RWPE1 (cell line): ENCODE data around the gene ANO7.

Experiments used
- CTCF ChIA-PET: fragments of 350-600 bp; sonication (Branson Sonifier 250); formaldehyde crosslinking; extraction: SDS; loops from one replicate; lab custom pipeline; 2021; lab: Yijun Ruan, JAX
- POLR2A ChIA-PET: fragments of 400-600 bp; formaldehyde crosslinking; extraction: SDS; loops from one replicate; lab custom pipeline; 2020; ENCODE audit warnings: antibody characterized with exemption; ENCODE audit not compliant: low non-redundant PET; lab: Yijun Ruan, JAX
- DNase-seq: peaks from one replicate; pipeline ENCODE4 v3.0.0; 2012; ENCODE audit warnings: low spot score
- H3K27ac ChIP-seq: fragments of 450-650 bp; 2 replicates; pipeline ENCODE4 v1.5.1; 2017
- CTCF ChIP-seq: fragments of 450-650 bp; conservative IDR thresholded peaks from 2 replicates; pipeline ENCODE4 v1.5.1; 2017; ENCODE audit warnings: low read depth, mild to moderate bottlenecking

ANO7 gene

GRCh38 chr2:241199897-241200821, 11.7 kb downstream of the ANO7 start:
- H3K27ac ChIP-seq, result no peak overlapping the region
- ChIA-PET POLR2A (no interaction called here), CTCF (no interaction called here)
- no peak for DNase-seq
- TF ChIP-seq CTCF, result no peak

- ChIA-PET POLR2A (no interaction called here), CTCF (no interaction called here)
- no peak overlapping the region for H3K27ac ChIP-seq
- TF ChIP-seq CTCF, result no peak
- no peak for DNase-seq
These were observed 12.4 kb downstream of the ANO7 start for GRCh38 chr2:241200822-241201395.

GRCh38 chr2:241201445-241202267, 13.2 kb downstream of the ANO7 start:
- DNase-seq, result no peak
- H3K27ac ChIP-seq, result no peak overlapping the region
- TF ChIP-seq CTCF, result no peak
- POLR2A ChIA-PET, result no interaction called here
- CTCF ChIA-PET, result no interaction called here

GRCh38 chr2:241202268-241202585, 13.8 kb downstream of the ANO7 start:
- DNase-seq, result no peak
- ChIA-PET CTCF (no interaction called here), POLR2A (no interaction called here)
- TF ChIP-seq CTCF, result no peak
- no peak overlapping the region for H3K27ac ChIP-seq

- no peak overlapping the region for H3K27ac ChIP-seq
- DNase-seq, result no peak
- CTCF ChIA-PET, result no interaction called here
- TF ChIP-seq CTCF, result no peak
- POLR2A ChIA-PET, result no interaction called here
These were observed 14.2 kb downstream of the ANO7 start for GRCh38 chr2:241202681-241203080.

- TF ChIP-seq CTCF, result no peak
- ChIA-PET POLR2A (no interaction called here), CTCF (interaction anchor here (0.6 kb wide), 1 partner anchor 202 kb away, joined by 3 read pairs; no protein-coding TSS in a partner anchor)
- no peak for DNase-seq
- H3K27ac ChIP-seq, result no peak overlapping the region
These were observed 14.9 kb downstream of the ANO7 start for GRCh38 chr2:241203218-241204009.
